NCI-H524 (cell line): Measurements from ENCODE around the gene RHOG.
"Not testable (repeated sequence)": the region's sequence is repeated elsewhere in the genome, so short reads cannot be mapped to it uniquely, and the experiment has no call there.

Source experiments
- DNase-seq, 2 experiments: peaks; one replicate each; lab custom pipeline; 2025; lab: John Stamatoyannopoulos, UW

RHOG gene

DNA sequence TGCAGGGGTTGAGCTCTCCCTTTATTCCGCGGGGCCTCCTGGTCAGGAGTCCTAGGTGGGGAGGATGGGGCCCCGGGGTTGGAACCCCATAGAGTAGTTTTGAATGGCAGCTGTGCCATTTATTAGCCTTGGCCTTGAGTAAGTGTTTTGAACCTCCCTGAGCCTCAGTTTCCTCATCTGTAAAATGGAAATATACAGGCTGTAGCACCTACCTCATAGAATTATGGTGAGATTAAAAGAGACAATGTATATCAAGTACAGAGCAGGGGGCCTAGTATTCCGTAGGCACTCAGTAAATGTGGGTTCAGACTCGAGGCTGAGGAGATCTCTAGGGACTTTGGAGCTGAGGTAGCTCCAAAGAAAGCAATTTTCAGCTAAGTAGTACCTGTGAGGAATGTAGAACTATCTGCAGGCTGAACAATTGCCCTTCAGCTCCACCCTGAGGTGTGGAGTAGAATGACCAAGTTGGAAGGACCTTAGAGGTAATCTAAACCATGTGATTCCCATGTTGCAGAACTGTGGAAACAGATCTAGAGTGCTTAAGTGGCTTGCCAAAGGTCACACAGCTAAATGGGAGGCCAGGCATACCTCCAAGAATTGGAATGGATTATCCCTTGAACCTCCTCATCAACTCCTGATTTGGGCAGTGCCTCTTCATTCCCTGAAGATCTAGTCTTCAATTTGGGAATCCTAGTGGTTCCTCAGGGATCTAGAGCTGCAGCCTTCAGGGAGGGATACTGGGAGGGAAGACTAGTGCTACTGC lies 31.7 kb downstream of the RHOG start:
- peak; percentile 36 to 63 for DNase-seq

- peak; percentile 31 to 66 for DNase-seq
These were observed 32.6 kb downstream of the RHOG start, which contains the start of gene PGAP2 for GRCh38 chr11:3807909-3808860. TSS of gene PGAP2 (plus strand) at chr11:3808560. CDS start at chr11:3811260, 2,700 bp downstream.

DNA sequence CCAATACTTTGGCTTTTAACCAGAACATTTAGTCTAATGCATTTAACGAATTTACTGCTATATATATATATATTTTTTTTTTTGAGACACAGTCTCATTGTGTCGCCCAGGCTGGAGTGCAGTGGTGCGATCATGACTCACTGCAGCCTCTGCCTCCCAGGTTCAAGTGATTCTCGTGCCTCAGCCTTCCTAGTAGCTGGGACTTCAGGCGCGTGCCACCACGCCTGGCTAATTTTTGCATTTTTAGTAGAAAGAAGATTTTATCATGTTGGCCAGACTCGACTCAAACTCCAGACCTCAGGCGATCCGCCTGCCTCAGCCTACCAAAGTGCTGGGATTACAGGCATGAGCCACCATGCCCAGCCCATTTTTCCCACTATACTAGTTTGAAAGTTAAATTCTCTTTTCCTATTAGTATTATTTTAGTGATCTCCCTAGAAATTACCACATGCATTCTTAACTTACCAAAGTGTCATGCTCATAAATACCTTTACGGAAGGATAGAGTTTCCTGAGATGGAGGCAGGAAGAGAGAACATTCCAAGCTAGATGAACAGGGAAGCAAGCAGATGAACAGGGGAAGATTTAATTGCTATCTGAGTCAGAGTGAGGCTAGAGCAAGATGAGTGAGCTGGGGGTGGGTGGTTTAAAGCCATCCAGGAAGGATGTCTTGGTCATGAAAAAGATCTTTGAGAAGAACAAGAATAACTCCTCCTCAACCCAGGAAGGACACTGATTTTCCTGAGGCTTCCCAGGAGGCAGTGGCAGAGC lies 36.8 kb downstream of the RHOG start:
- DNase-seq = no peak

DNA sequence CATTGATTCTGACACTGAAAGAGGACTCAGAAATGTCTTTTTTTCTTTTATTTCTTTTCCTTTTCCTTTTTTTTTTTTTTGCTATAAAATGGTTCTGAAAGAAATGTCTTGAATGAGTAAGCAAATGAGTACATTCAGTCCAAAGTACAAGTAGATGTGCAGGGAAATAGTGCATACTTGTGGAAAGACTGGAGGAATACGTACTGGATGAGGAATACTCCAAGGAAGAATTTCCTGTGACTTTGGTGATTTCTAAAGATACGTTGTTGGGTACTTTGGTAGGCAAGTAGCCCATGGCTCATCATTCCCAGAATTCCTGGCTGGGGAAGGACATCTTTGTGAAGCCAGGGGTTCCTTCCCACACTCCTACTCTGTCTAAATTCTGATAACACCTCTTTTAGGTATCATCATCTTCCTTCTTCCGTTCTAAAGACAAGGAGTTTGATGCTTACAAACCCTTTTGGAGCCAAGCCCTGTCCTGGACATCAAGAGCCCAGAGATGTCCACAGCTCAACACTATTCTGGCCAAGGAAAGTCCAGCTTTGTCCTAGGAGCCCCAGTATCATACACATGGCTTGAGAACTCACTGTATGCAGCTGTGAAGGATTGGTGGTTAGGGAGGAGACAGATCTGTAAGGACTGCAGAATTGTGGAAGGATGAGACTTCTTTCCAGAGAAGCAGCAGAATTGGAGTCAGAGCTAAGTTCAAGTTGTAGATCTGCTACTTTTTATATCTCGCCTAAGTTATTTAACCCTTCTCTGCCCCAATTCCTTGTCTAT lies 38.6 kb downstream of the RHOG start:
- DNase-seq = no peak

GRCh38 chr11:3799873-3800272 lies 40.9 kb downstream of the RHOG start:
- no peak for DNase-seq

- no peak for DNase-seq
These were observed 41.6 kb downstream of the RHOG start for GRCh38 chr11:3799143-3799542.

- DNase-seq = peak; percentile 98 to 99
These were observed 43.2 kb downstream of the RHOG start, which contains the start of gene NUP98 for GRCh38 chr11:3797329-3798090. TSS of gene NUP98 (minus strand) at chr11:3797554. CDS start at chr11:3782117, 15,437 bp downstream.

DNA sequence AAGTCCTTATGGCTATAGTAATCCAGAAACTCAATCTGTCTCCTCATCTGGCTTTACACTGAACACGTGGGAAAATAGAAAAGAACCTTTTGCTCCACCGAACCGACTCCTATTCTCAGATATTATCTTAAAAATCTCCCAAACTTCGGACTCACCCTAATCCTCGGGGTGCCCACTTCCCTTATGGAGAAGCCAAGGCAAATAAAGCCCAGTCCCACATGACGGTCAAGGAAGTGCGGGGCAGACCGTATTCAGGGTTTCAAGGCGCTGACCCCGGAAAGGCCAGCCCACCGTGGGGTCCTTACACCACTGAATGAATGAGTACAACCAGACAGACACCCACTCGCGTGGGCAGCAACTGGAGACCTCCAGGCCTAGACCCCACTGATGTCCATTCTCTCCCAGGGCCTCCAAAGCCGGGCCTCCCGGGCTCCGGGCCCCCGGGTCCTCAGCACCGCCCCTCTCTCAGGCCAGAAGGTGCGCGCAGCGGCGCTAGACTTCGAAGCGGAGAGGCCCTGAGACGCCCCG lies 43.9 kb downstream of the RHOG start:
- DNase-seq = peak; percentile 35 to 42

- DNase-seq = no peak
These were observed 44.4 kb downstream of the RHOG start for GRCh38 chr11:3796346-3796745.

GRCh38 chr11:3796002-3796311 lies 44.8 kb downstream of the RHOG start:
- DNase-seq = no peak

- no peak for DNase-seq
These were observed 45.4 kb downstream of the RHOG start for GRCh38 chr11:3795131-3796001.

DNA sequence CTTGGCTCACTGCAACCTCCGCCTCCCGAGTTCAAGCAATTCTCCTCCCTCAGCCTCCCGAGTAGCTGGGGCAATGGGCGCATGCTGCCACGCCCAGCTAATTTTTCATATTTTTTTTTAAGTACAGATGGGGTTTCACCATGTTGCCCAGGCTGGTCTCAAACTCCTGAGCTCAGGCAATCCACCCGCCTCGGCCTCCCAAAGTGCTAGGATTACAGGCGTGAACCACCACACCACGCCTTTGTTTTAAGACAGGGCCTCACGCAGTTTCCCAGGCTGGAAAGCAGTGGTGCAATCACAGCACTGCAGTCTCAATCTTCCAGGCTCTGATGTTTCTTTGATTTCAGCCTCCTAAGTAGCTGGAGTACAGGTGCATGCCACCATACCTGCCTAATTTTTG lies 46.4 kb downstream of the RHOG start:
- not testable (repeated sequence) for DNase-seq

- DNase-seq = no peak
These were observed 53.9 kb downstream of the RHOG start for GRCh38 chr11:3786781-3787428.

DNA sequence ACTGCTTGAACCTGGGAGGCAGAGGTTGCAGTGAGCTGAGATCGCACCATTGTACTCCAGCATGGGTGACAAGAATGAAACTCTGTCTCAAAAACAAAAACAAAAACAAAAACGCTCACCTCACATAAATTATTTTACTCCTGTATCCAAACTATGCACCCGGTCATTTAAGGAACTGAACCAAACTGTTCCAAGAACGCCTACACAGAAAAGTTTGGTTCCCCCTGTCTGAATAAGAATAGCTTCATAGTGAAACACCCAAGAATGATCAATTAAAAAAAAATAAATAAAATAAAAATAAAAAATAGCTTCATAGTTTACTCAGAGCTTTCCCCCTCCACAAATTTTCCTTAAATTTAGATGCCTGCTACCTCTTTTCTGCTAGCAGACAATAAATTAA lies 57.1 kb downstream of the RHOG start:
- DNase-seq = no peak

- DNase-seq = no peak
These were observed 57.8 kb downstream of the RHOG start for GRCh38 chr11:3782963-3783362.

DNA sequence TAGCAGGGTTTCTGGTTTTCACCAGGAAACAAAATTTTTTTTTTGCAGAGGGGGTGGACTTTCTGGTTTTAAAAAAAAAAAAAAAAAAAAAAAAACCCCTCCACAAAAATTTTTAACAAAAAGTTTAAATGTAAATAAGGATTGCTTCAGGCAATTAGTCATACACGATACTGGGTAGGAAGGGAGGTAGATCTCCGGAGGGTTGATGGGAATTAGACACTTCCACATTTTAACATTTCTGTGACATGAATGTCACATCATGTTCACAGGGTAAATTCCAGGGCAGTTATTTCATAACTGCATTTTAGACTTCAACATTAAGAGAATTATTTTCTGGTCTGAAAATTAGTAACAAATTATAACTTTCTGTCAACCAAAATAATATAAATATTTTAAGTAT lies 59.3 kb downstream of the RHOG start:
- no peak for DNase-seq
